ENCODE data around the gene MRPS16.

MRPS16 gene

GRCh38 chr10:73206385-73206784, 46.1 kb downstream of the MRPS16 start:
- no peak for TF ChIP-seq CTCF (IDR thresholded peaks at IDR 0.05)

- TF ChIP-seq CTCF (IDR thresholded peaks at IDR 0.05) = no peak
Measured at GRCh38 chr10:73205890-73206289, 46.6 kb downstream of the MRPS16 start.

GRCh38 chr10:73205081-73205480, 47.4 kb downstream of the MRPS16 start:
- no peak for TF ChIP-seq CTCF (IDR thresholded peaks at IDR 0.05)

Data from LNCAP (cell line).